Activated naive CD8-positive, alpha-beta T cell treated with anti-CD3 and anti-CD28 coated beads, Interleukin-2, amount 50 U/mL, for 24 hours (primary cell): Measurements from ENCODE around the gene ZBTB22.
"Not testable (repeated sequence)": the region's sequence is repeated elsewhere in the genome, so short reads cannot be mapped to it uniquely, and the experiment has no call there.

Experiments used
- ATAC-seq: fragments of 150-1000 bp; cut with Tn5 transposase; one replicate; pipeline ENCODE4 v1.10.0; 2021
- DNase-seq: peaks from one replicate; pipeline ENCODE4 v3.0.0; 2021
- H3K27ac Mint-ChIP-seq: one replicate; pipeline ENCODE4 v1.8.0; 2021; ENCODE audit warnings: mild to moderate bottlenecking, mixed read lengths
- H3K27me3 Mint-ChIP-seq: one replicate; pipeline ENCODE4 v1.8.0; 2021; ENCODE audit warnings: mixed read lengths
- H3K36me3 Mint-ChIP-seq: one replicate; pipeline ENCODE4 v1.8.0; 2021; ENCODE audit warnings: low read depth, mixed read lengths
- H3K4me1 Mint-ChIP-seq: one replicate; pipeline ENCODE4 v1.8.0; 2021; ENCODE audit warnings: mixed read lengths
- H3K4me3 Mint-ChIP-seq: one replicate; pipeline ENCODE4 v1.8.0; 2021; ENCODE audit warnings: mild to moderate bottlenecking, moderate library complexity, mixed read lengths
- H3K9me3 Mint-ChIP-seq: one replicate; pipeline ENCODE4 v1.8.0; 2021; ENCODE audit warnings: mixed read lengths

Gene ZBTB22

GRCh38 chr6:33286946-33287914 is 30.3 kb downstream of the ZBTB22 start:
- Mint-ChIP-seq H3K4me1 (peaks cover 44% of the 10 kb centered on the region), H3K27me3 (no peaks in the 10 kb centered on the region), H3K27ac (peak overlapping the region; percentile 96), H3K4me3 (peak overlapping the region; percentile 97), H3K9me3 (no peaks in the 10 kb centered on the region), H3K36me3 (peaks cover 47% of the 10 kb centered on the region)
- no peak for ATAC-seq
- DNase-seq = no peak

- H3K36me3 Mint-ChIP-seq = peaks cover 39% of the 10 kb centered on the region
- not testable (repeated sequence) for H3K27me3 Mint-ChIP-seq, DNase-seq
Observed at GRCh38 chr6:33285214-33285613, 32.3 kb downstream of the ZBTB22 start.

GRCh38 chr6:33280539-33280938 is 37.0 kb downstream of the ZBTB22 start:
- DNase-seq (no peak), ATAC-seq (no peak)
- H3K9me3 Mint-ChIP-seq = no peaks in the 10 kb centered on the region
- peaks cover 28% of the 10 kb centered on the region for H3K36me3 Mint-ChIP-seq
- H3K4me3 Mint-ChIP-seq = no peak overlapping the region
- no peaks in the 10 kb centered on the region for H3K27me3 Mint-ChIP-seq
- H3K27ac Mint-ChIP-seq = peak overlapping the region; percentile 18
- peaks cover 26% of the 10 kb centered on the region for H3K4me1 Mint-ChIP-seq

More at GRCh38 chr6:33285214-33285613, 32.3 kb downstream of the ZBTB22 start:
- H3K27ac Mint-ChIP-seq, H3K4me3 Mint-ChIP-seq, ATAC-seq, H3K9me3 Mint-ChIP-seq: not testable (repeated sequence)
- H3K4me1 Mint-ChIP-seq = peaks cover 30% of the 10 kb centered on the region

- DNase-seq (no peak), ATAC-seq (no peak)
- Mint-ChIP-seq H3K9me3 (no peaks in the 10 kb centered on the region), H3K27ac (peak overlapping the region; percentile 18), H3K27me3 (no peaks in the 10 kb centered on the region), H3K4me1 (peaks cover 31% of the 10 kb centered on the region), H3K4me3 (no peak overlapping the region), H3K36me3 (peaks cover 33% of the 10 kb centered on the region)
Observed at GRCh38 chr6:33279971-33280511, 37.5 kb downstream of the ZBTB22 start.

GRCh38 chr6:33279257-33279695 is 38.3 kb downstream of the ZBTB22 start:
- peaks cover 39% of the 10 kb centered on the region for H3K4me1 Mint-ChIP-seq
- peaks cover 37% of the 10 kb centered on the region for H3K36me3 Mint-ChIP-seq
- ATAC-seq (no peak), DNase-seq (no peak)
- no peaks in the 10 kb centered on the region for H3K9me3 Mint-ChIP-seq
- no peaks in the 10 kb centered on the region for H3K27me3 Mint-ChIP-seq
- no peak overlapping the region for H3K27ac Mint-ChIP-seq
- H3K4me3 Mint-ChIP-seq = no peak overlapping the region

GRCh38 chr6:33278810-33279209 is 38.7 kb downstream of the ZBTB22 start:
- Mint-ChIP-seq H3K4me3 (no peak overlapping the region), H3K9me3 (no peaks in the 10 kb centered on the region), H3K36me3 (peaks cover 42% of the 10 kb centered on the region), H3K27me3 (no peaks in the 10 kb centered on the region), H3K27ac (peak overlapping the region; percentile 70), H3K4me1 (peaks cover 41% of the 10 kb centered on the region)
- no peak for ATAC-seq
- no peak for DNase-seq

- ATAC-seq (no peak), DNase-seq (no peak)
- Mint-ChIP-seq H3K9me3 (no peaks in the 10 kb centered on the region), H3K4me1 (peaks cover 44% of the 10 kb centered on the region), H3K36me3 (peaks cover 46% of the 10 kb centered on the region), H3K27me3 (no peaks in the 10 kb centered on the region), H3K27ac (peak overlapping the region; percentile 70), H3K4me3 (no peak overlapping the region)
Observed at GRCh38 chr6:33278392-33278741, 39.2 kb downstream of the ZBTB22 start.

GRCh38 chr6:33277663-33278391 is 39.7 kb downstream of the ZBTB22 start:
- Mint-ChIP-seq H3K27ac (peak overlapping the region; percentile 90), H3K27me3 (no peaks in the 10 kb centered on the region), H3K4me1 (peaks cover 49% of the 10 kb centered on the region), H3K9me3 (no peaks in the 10 kb centered on the region), H3K36me3 (peaks cover 49% of the 10 kb centered on the region), H3K4me3 (peak overlapping the region; percentile 80)
- DNase-seq = peak; percentile 50
- peak; percentile 6 for ATAC-seq

- DNase-seq (peak; percentile 87), ATAC-seq (peak; percentile 76)
- peaks cover 51% of the 10 kb centered on the region for H3K36me3 Mint-ChIP-seq
- peak within 1 kb of the TSS; percentile 100 for H3K27ac Mint-ChIP-seq
- H3K9me3 Mint-ChIP-seq = no peaks in the 10 kb centered on the region
- peaks cover 54% of the 10 kb centered on the region for H3K4me1 Mint-ChIP-seq
- H3K4me3 Mint-ChIP-seq = peak within 1 kb of the TSS; percentile 99
- H3K27me3 Mint-ChIP-seq = no peaks in the 10 kb centered on the region
Observed at GRCh38 chr6:33276864-33277662, 40.5 kb downstream of the ZBTB22 start, which contains the start of gene B3GALT4. Gene B3GALT4, plus strand, starts transcription at chr6:33277123. Its CDS starts 297 bp downstream, at chr6:33277420.

- DNase-seq = no peak
- H3K27me3 Mint-ChIP-seq = no peaks in the 10 kb centered on the region
- peak overlapping the region; percentile 100 for H3K27ac Mint-ChIP-seq
- ATAC-seq = peak; percentile 0
- H3K9me3 Mint-ChIP-seq = no peaks in the 10 kb centered on the region
- H3K4me1 Mint-ChIP-seq = peaks cover 59% of the 10 kb centered on the region
- H3K36me3 Mint-ChIP-seq = peaks cover 54% of the 10 kb centered on the region
- H3K4me3 Mint-ChIP-seq = peak overlapping the region; percentile 99
Observed at GRCh38 chr6:33276581-33276863, 41.0 kb downstream of the ZBTB22 start.

GRCh38 chr6:33275795-33276580 is 41.6 kb downstream of the ZBTB22 start:
- ATAC-seq, DNase-seq, H3K27me3 Mint-ChIP-seq, H3K9me3 Mint-ChIP-seq: not testable (repeated sequence)
- Mint-ChIP-seq H3K4me3 (peak overlapping the region; percentile 99), H3K27ac (peak overlapping the region; percentile 100), H3K4me1 (peaks cover 61% of the 10 kb centered on the region), H3K36me3 (peaks cover 54% of the 10 kb centered on the region)

- ATAC-seq (no peak), DNase-seq (no peak)
- Mint-ChIP-seq H3K27ac (peak overlapping the region; percentile 100), H3K4me1 (peaks cover 75% of the 10 kb centered on the region), H3K4me3 (peak overlapping the region; percentile 99), H3K9me3 (no peaks in the 10 kb centered on the region), H3K27me3 (no peaks in the 10 kb centered on the region), H3K36me3 (peaks cover 58% of the 10 kb centered on the region)
Observed at GRCh38 chr6:33273924-33274902, 43.3 kb downstream of the ZBTB22 start.
